ENCODE measurements around the gene PTPRD. TPM values are rescaled to one million over a fixed set of nuclear protein-coding genes. Genes with fewer than 3 reads are reported as not detected.

Gene PTPRD
- total and polyA plus RNA-seq, 3 experiments from 2014 or later: 0.02 to 0.04 TPM; not detected in 1

DNA sequence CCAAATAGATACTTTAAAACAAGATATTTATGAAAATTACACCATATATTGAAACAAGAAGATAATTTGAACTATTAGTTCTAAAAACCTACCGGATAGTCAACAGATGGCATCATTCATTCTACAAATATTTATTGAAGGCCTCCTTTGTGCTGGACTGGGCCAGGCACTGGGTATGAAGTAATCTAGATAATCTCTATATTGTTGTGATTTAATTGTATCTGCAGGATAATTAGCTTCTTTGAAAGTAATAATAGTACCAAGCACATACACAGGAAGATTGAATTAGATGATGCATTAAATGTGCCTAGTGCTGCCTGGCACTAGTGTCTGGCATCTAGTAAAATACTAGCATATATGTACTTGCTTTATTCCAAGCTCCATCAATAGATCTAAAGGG lies 2078.0 kb downstream of the PTPRD start:
- no peak overlapping the region for H3K27ac Mint-ChIP-seq
- H3K9me3 Mint-ChIP-seq: no peaks in the 10 kb centered on the region
- no peaks in the 10 kb centered on the region for H3K27me3 Mint-ChIP-seq
- Histone ChIP-seq H3K4me1 (ENCODE audit: insufficient read depth, low read length) (no peaks in the 10 kb centered on the region), H3K4me3 (ENCODE audit: low read length) (no peak overlapping the region), H3K36me3 (ENCODE audit: insufficient read depth, low read length) (no peaks in the 10 kb centered on the region), H3K9me3 (ENCODE audit: low read length) (no peaks in the 10 kb centered on the region), H3K27me3 (ENCODE audit: insufficient read depth, low read length, poor library complexity, severe bottlenecking) (no peaks in the 10 kb centered on the region), H3K27ac (ENCODE audit: low read depth, low read length) (no peak overlapping the region)
- ChIA-PET CTCF (no interaction called here), POLR2A (no interaction called here)
- H3K36me3 Mint-ChIP-seq: no peaks in the 10 kb centered on the region
- no peaks in the 10 kb centered on the region for H3K4me1 Mint-ChIP-seq
- DNase-seq: no peak
- H3K4me3 Mint-ChIP-seq: no peak overlapping the region

DNA sequence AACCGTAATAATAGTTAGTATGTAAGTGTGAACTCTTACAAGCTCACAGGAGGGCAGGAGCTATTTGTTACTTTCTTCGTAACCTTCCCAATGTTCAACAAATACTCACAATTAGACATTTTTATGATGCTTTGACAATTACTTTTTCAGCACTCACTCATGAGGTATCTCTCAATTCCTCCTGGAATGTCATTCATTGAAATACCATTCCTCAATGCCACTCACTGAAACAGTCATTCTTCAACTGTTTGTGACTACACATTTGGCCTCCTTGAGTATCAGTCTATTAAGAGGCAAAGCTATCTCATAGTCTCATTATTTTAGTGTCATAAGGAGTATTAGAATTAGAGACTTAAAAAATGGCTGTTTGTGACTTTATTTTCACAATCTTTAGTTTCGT lies 2079.1 kb downstream of the PTPRD start:
- no peaks in the 10 kb centered on the region for H3K36me3 ChIP-seq (ENCODE audit: insufficient read depth, low read length)
- ChIA-PET POLR2A (no interaction called here), CTCF (no interaction called here)
- no peaks in the 10 kb centered on the region for H3K27me3 Mint-ChIP-seq
- no peak for DNase-seq
- H3K9me3 Mint-ChIP-seq: no peaks in the 10 kb centered on the region
- no peak overlapping the region for H3K27ac Mint-ChIP-seq
- H3K4me1 ChIP-seq (ENCODE audit: insufficient read depth, low read length): no peaks in the 10 kb centered on the region
- no peaks in the 10 kb centered on the region for H3K36me3 Mint-ChIP-seq
- no peak overlapping the region for H3K27ac ChIP-seq (ENCODE audit: low read depth, low read length)
- H3K27me3 ChIP-seq (ENCODE audit: insufficient read depth, low read length, poor library complexity, severe bottlenecking): no peaks in the 10 kb centered on the region
- H3K9me3 ChIP-seq (ENCODE audit: low read length): no peaks in the 10 kb centered on the region
- no peaks in the 10 kb centered on the region for H3K4me1 Mint-ChIP-seq
- H3K4me3 ChIP-seq (ENCODE audit: low read length): no peak overlapping the region
- H3K4me3 Mint-ChIP-seq: no peak overlapping the region

DNA sequence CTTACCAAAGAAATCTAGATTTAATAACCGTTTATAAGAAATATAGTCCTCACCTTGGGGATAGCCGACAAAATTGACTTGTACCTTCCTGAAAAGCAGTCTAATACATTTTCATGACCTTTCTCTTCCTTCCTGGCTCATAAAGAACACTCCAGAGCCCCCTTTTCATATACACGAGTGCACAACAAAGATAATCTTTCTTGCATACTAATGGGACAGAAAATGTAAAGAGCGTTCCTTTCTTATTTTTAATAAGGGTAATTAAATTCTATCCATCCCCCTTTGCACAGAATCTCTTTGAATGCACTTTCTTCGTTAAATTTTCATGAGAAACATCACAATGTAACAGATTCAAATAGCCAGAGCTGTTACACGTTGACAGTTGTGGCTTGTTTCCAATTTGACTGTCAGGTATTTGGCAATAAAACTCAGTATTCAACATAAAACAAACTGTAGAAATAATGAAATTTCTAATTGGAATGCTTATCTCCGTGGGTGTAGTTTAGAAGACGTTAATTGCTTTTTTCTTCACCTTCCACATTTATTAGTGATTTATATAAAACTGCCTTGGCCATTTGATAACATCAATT lies 2080.9 kb downstream of the PTPRD start:
- H3K4me3 Mint-ChIP-seq: no peak overlapping the region
- DNase-seq: no peak
- no peaks in the 10 kb centered on the region for H3K27me3 Mint-ChIP-seq
- CTCF ChIA-PET: no interaction called here
- H3K4me1 Mint-ChIP-seq: no peaks in the 10 kb centered on the region
- H3K27ac Mint-ChIP-seq: no peak overlapping the region
- no peak overlapping the region for H3K27ac ChIP-seq (ENCODE audit: low read depth, low read length)
- H3K4me1 ChIP-seq (ENCODE audit: insufficient read depth, low read length): no peaks in the 10 kb centered on the region
- H3K36me3 Mint-ChIP-seq: no peaks in the 10 kb centered on the region
- POLR2A ChIA-PET: no interaction called here
- H3K4me3 ChIP-seq (ENCODE audit: low read length): no peak overlapping the region
- no peaks in the 10 kb centered on the region for H3K9me3 ChIP-seq (ENCODE audit: low read length)
- no peaks in the 10 kb centered on the region for H3K27me3 ChIP-seq (ENCODE audit: insufficient read depth, low read length, poor library complexity, severe bottlenecking)
- no peaks in the 10 kb centered on the region for H3K36me3 ChIP-seq (ENCODE audit: insufficient read depth, low read length)
- H3K9me3 Mint-ChIP-seq: no peaks in the 10 kb centered on the region

DNA sequence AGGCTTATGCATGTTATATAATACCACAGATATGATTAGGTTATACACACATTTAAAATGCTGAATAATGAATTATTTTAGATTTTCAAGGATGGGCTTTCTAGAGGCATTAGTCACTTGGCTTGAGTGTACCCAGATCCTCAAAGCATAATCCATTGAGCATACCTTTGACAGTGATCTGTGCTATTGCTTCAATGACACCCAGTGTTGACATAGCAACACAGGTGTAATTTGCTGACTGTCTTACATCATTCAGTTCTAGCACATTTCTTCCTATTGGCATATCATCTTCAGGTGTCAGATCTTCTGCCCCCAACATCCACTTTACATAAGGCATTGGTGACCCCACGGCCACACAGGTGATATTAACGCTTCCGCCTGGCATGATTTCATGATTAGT lies 2091.7 kb downstream of the PTPRD start:
- no peaks in the 10 kb centered on the region for H3K4me1 Mint-ChIP-seq

DNA sequence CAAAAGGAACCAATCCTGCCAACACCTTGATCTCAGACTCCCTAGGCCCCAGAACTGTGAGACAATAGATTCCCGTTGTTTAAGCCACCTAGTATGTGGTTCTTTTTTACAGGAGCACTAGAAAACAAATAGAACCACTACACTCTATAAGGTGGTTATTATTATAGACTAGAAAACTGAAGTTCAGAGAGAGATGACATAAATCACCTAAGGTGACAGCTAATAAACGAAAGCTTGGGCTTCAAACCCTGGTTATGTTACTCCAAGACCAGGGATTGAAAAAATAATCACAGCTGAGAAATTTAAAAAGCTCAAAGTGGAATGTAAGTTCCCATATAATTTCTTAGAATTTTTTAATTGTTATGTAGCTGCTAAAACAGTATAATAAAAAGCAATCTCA lies 2097.1 kb downstream of the PTPRD start:
- no peaks in the 10 kb centered on the region for H3K36me3 ChIP-seq (ENCODE audit: insufficient read depth, low read length)
- no peak for DNase-seq
- Mint-ChIP-seq H3K27ac (no peak overlapping the region), H3K36me3 (no peaks in the 10 kb centered on the region), H3K4me1 (no peaks in the 10 kb centered on the region), H3K9me3 (no peaks in the 10 kb centered on the region), H3K4me3 (no peak overlapping the region), H3K27me3 (no peaks in the 10 kb centered on the region)
- CTCF ChIA-PET: interaction anchor here (1.3 kb wide), 1 partner anchor 10 kb away, joined by 3 read pairs; no protein-coding TSS in a partner anchor
- H3K4me3 ChIP-seq (ENCODE audit: low read length): no peak overlapping the region
- no peaks in the 10 kb centered on the region for H3K9me3 ChIP-seq (ENCODE audit: low read length)
- H3K4me1 ChIP-seq (ENCODE audit: insufficient read depth, low read length): no peaks in the 10 kb centered on the region
- no peak overlapping the region for H3K27ac ChIP-seq (ENCODE audit: low read depth, low read length)
- H3K27me3 ChIP-seq (ENCODE audit: insufficient read depth, low read length, poor library complexity, severe bottlenecking): no peaks in the 10 kb centered on the region
- POLR2A ChIA-PET: no interaction called here

More for the DNA sequence above, 2091.7 kb downstream of the PTPRD start:
- H3K27me3 ChIP-seq (ENCODE audit: insufficient read depth, low read length, poor library complexity, severe bottlenecking): no peaks in the 10 kb centered on the region
- Mint-ChIP-seq H3K27me3 (no peaks in the 10 kb centered on the region), H3K27ac (no peak overlapping the region), H3K36me3 (no peaks in the 10 kb centered on the region), H3K4me3 (no peak overlapping the region), H3K9me3 (no peaks in the 10 kb centered on the region)
- no peak for DNase-seq
- no peaks in the 10 kb centered on the region for H3K36me3 ChIP-seq (ENCODE audit: insufficient read depth, low read length)
- CTCF ChIA-PET: no interaction called here
- no peaks in the 10 kb centered on the region for H3K9me3 ChIP-seq (ENCODE audit: low read length)
- POLR2A ChIA-PET: no interaction called here
- no peak overlapping the region for H3K27ac ChIP-seq (ENCODE audit: low read depth, low read length)
- H3K4me3 ChIP-seq (ENCODE audit: low read length): no peak overlapping the region
- no peaks in the 10 kb centered on the region for H3K4me1 ChIP-seq (ENCODE audit: insufficient read depth, low read length)

DNA sequence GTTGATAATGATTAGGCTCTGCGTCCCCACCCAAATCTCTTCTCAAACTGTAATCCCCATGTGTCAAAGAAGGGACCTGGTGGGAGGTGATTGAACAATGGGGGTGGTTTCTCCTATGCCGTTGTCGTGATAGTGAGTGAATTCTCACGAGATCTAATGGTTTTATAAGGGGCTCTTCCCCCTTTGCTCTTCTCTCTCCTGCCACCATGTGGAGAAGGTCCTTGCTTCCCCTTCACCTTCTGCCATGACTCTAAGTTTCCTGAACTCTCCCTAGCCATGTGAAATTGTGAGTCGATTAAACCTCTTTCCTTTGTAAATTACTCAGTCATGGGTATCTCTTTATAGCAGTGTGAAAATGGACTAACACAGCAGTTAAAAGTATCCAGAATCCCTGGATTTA lies 2098.0 kb downstream of the PTPRD start:
- ChIA-PET POLR2A (no interaction called here), CTCF (no interaction called here)
- H3K4me3 Mint-ChIP-seq: no peak overlapping the region
- H3K9me3 Mint-ChIP-seq: no peaks in the 10 kb centered on the region
- no peaks in the 10 kb centered on the region for H3K36me3 ChIP-seq (ENCODE audit: insufficient read depth, low read length)
- H3K4me1 Mint-ChIP-seq: no peaks in the 10 kb centered on the region
- no peaks in the 10 kb centered on the region for H3K4me1 ChIP-seq (ENCODE audit: insufficient read depth, low read length)
- H3K27ac ChIP-seq (ENCODE audit: low read depth, low read length): no peak overlapping the region
- DNase-seq: no peak
- no peak overlapping the region for H3K4me3 ChIP-seq (ENCODE audit: low read length)
- H3K9me3 ChIP-seq (ENCODE audit: low read length): no peaks in the 10 kb centered on the region
- H3K36me3 Mint-ChIP-seq: no peaks in the 10 kb centered on the region
- no peaks in the 10 kb centered on the region for H3K27me3 ChIP-seq (ENCODE audit: insufficient read depth, low read length, poor library complexity, severe bottlenecking)
- peak overlapping the region in 1 of 8 donors; percentile 47 for H3K27ac Mint-ChIP-seq
- no peaks in the 10 kb centered on the region for H3K27me3 Mint-ChIP-seq

DNA sequence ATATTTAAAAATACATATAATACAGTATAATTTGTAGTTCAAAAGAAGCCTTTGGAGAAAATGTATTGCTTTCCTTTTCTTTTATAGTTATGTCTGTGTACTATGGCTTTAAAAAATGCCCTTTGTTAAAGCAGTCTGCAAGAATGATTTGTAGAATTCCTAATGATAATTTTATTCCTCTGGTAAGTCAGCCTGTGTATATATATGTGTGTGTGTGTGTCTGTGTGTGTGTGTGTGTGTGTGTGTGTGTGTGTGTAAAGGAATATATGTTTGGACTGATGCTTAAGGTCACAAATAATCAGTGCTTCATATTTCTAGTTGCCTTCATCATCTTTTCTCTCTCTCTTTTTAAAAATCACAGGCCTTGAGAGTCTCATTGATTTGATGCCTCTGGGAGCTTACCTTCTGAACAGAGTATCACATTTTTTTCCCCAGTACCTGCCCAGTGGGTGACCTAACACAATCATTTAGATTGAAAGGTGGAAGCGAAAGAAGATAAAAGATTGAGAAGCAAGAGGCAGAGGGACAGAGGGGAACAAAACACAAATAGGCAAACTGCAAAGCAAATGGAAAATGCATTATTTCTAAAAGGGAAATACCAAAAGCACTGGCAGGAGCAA lies 2104.0 kb downstream of the PTPRD start:
- H3K9me3 ChIP-seq (ENCODE audit: low read length): no peaks in the 10 kb centered on the region
- Mint-ChIP-seq H3K4me1 (no peaks in the 10 kb centered on the region), H3K4me3 (no peak overlapping the region), H3K27me3 (no peaks in the 10 kb centered on the region), H3K36me3 (no peaks in the 10 kb centered on the region), H3K9me3 (no peaks in the 10 kb centered on the region), H3K27ac (peak overlapping the region in 1 of 8 donors; percentile 65)
- ChIA-PET POLR2A (no interaction called here), CTCF (no interaction called here)
- DNase-seq: no peak
- H3K4me1 ChIP-seq (ENCODE audit: insufficient read depth, low read length): no peaks in the 10 kb centered on the region
- H3K4me3 ChIP-seq (ENCODE audit: low read length): no peak overlapping the region
- no peak overlapping the region for H3K27ac ChIP-seq (ENCODE audit: low read depth, low read length)
- no peaks in the 10 kb centered on the region for H3K27me3 ChIP-seq (ENCODE audit: insufficient read depth, low read length, poor library complexity, severe bottlenecking)
- H3K36me3 ChIP-seq (ENCODE audit: insufficient read depth, low read length): no peaks in the 10 kb centered on the region

DNA sequence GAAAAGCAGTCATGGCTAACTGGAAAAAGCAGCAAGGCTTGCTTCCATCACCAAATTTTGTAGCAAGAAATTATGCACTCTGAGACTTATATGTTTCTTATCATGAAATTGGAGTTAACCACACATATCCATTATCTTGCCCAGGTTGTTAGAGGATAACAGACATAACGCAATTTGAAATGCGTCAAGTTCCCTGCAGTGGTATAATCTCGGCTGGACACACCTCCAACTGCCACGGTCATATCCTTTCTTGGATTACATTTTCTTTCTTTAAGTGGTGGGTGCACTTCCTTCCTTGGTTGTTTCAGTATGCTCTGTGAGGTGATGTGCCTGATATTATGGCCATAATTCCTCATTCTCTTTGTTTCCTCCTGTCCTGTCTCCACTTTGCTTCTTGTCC lies 2118.2 kb downstream of the PTPRD start:
- ChIA-PET CTCF (no interaction called here), POLR2A (no interaction called here)
- no peak for DNase-seq
- H3K27ac ChIP-seq (ENCODE audit: low read depth, low read length): no peak overlapping the region
- no peak overlapping the region for H3K27ac Mint-ChIP-seq
- no peaks in the 10 kb centered on the region for H3K36me3 ChIP-seq (ENCODE audit: insufficient read depth, low read length)
- H3K27me3 Mint-ChIP-seq: no peaks in the 10 kb centered on the region
- no peaks in the 10 kb centered on the region for H3K36me3 Mint-ChIP-seq
- H3K27me3 ChIP-seq (ENCODE audit: insufficient read depth, low read length, poor library complexity, severe bottlenecking): no peaks in the 10 kb centered on the region
- no peaks in the 10 kb centered on the region for H3K4me1 ChIP-seq (ENCODE audit: insufficient read depth, low read length)
- no peak overlapping the region for H3K4me3 Mint-ChIP-seq
- peaks cover 0 to 2% (median 0%) of the 10 kb centered on the region in 5 donors for H3K9me3 Mint-ChIP-seq
- no peak overlapping the region for H3K4me3 ChIP-seq (ENCODE audit: low read length)
- no peaks in the 10 kb centered on the region for H3K4me1 Mint-ChIP-seq
- H3K9me3 ChIP-seq (ENCODE audit: low read length): no peaks in the 10 kb centered on the region
